Mesendoderm (in vitro differentiated cells): ENCODE results near the gene CFAP57.

Source experiments
- DNase-seq: peaks from one replicate; pipeline ENCODE4 v3.0.0; 2013
- H2AK5ac ChIP-seq: 2 replicates; pipeline ENCODE4 v1.6.1; 2013; ENCODE audit warnings: low read length, inconsistent platforms
- H2BK120ac ChIP-seq: 2 replicates; pipeline ENCODE4 v1.6.1; 2013; ENCODE audit warnings: low read depth, mild to moderate bottlenecking, low read length, moderate library complexity, mixed read lengths
- H2BK15ac ChIP-seq: replicated peaks from 2 replicates; pipeline ENCODE4 v1.6.1; 2013; ENCODE audit warnings: low read depth, mild to moderate bottlenecking, moderate library complexity
- H2BK5ac ChIP-seq: 2 replicates; pipeline ENCODE4 v1.6.1; 2013; ENCODE audit warnings: low read length, inconsistent platforms
- H3K18ac ChIP-seq: 2 replicates; pipeline ENCODE4 v1.6.1; 2013; ENCODE audit warnings: mild to moderate bottlenecking, low read length, mixed read lengths
- H3K23ac ChIP-seq: one replicate; pipeline ENCODE4 v1.6.1; 2013; ENCODE audit warnings: low read length
- H3K27ac ChIP-seq: 2 replicates; pipeline ENCODE4 v1.5.1; 2013; ENCODE audit warnings: low read depth, mild to moderate bottlenecking, inconsistent platforms, low read length, moderate library complexity
- H3K27me3 ChIP-seq: 2 replicates; pipeline ENCODE4 v1.6.1; 2013; ENCODE audit warnings: low read length, control low read depth, mild to moderate bottlenecking, inconsistent platforms; ENCODE audit not compliant: insufficient read depth, poor library complexity
- H3K36me3 ChIP-seq: 2 replicates; pipeline ENCODE4 v1.6.1; 2013; ENCODE audit warnings: low read length, inconsistent platforms; ENCODE audit not compliant: control insufficient read depth, insufficient read depth
- H3K4ac ChIP-seq: one replicate; pipeline ENCODE4 v1.6.1; 2013; ENCODE audit warnings: low read depth, mild to moderate bottlenecking, low read length, moderate library complexity
- H3K4me1 ChIP-seq: 2 replicates; pipeline ENCODE4 v1.6.1; 2013; ENCODE audit warnings: low read depth, low read length, inconsistent platforms; ENCODE audit not compliant: control insufficient read depth
- H3K4me2 ChIP-seq: 2 replicates; pipeline ENCODE4 v1.6.1; 2013; ENCODE audit warnings: low read length
- H3K4me3 ChIP-seq: 2 replicates; pipeline ENCODE4 v1.5.1; 2013; ENCODE audit warnings: mild to moderate bottlenecking, low read length
- H3K56ac ChIP-seq: one replicate; pipeline ENCODE4 v1.6.1; 2013; ENCODE audit warnings: low read length
- H3K79me1 ChIP-seq: 2 replicates; pipeline ENCODE4 v1.6.1; 2013; ENCODE audit warnings: low read length, inconsistent platforms
- H3K79me2 ChIP-seq: 2 replicates; pipeline ENCODE4 v1.6.1; 2013; ENCODE audit warnings: mild to moderate bottlenecking, low read length; ENCODE audit not compliant: control insufficient read depth, insufficient read depth
- H3K9ac ChIP-seq: 2 replicates; pipeline ENCODE4 v1.6.1; 2013; ENCODE audit warnings: low read length, inconsistent platforms
- H4K5ac ChIP-seq: one replicate; pipeline ENCODE4 v1.6.1; 2013; ENCODE audit warnings: low read length
- H4K8ac ChIP-seq: one replicate; pipeline ENCODE4 v1.6.1; 2013; ENCODE audit warnings: low read depth, mild to moderate bottlenecking, control low read depth, low read length, moderate library complexity
- WGBS: extraction: QIAGEN DNeasy Blood & Tissue Kit; methylation state at CpG from one replicate; pipeline ENCODE4 v1.1.7; 2013; ENCODE audit warnings: low lambda C conversion rate, missing lambda C conversion rate; ENCODE audit not compliant: insufficient coverage; ENCODE audit errors: extremely low coverage; 5-methylcytosine and 5-hydroxymethylcytosine counted together

The CFAP57 gene

GRCh38 chr1:43294761-43295160 is 122.6 kb downstream of the CFAP57 start:
- H3K79me1 ChIP-seq: no peaks in the 10 kb centered on the region
- no peak overlapping the region for H3K4me3 ChIP-seq
- no peak overlapping the region for H4K5ac ChIP-seq
- H3K4ac ChIP-seq: no peak overlapping the region
- H2BK120ac ChIP-seq: no peak overlapping the region
- no peak overlapping the region for H3K56ac ChIP-seq
- no peak overlapping the region for H3K4me2 ChIP-seq
- no peaks in the 10 kb centered on the region for H3K79me2 ChIP-seq
- no peak overlapping the region for H3K9ac ChIP-seq
- WGBS: no CpG with 5 or more reads among the region's 8 CpGs
- H3K18ac ChIP-seq: no peak overlapping the region
- H3K27me3 ChIP-seq: no peaks in the 10 kb centered on the region
- no peaks in the 10 kb centered on the region for H3K36me3 ChIP-seq
- H4K8ac ChIP-seq: no peak overlapping the region
- H3K23ac ChIP-seq: no peak overlapping the region
- H3K27ac ChIP-seq: no peak overlapping the region
- no peak overlapping the region for H2BK15ac ChIP-seq
- H3K4me1 ChIP-seq: no peaks in the 10 kb centered on the region
- H2BK5ac ChIP-seq: no peak overlapping the region
- DNase-seq: no peak
- no peak overlapping the region for H2AK5ac ChIP-seq

- Histone ChIP-seq H3K27ac (no peak overlapping the region), H2BK120ac (no peak overlapping the region), H3K56ac (no peak overlapping the region), H3K79me2 (no peaks in the 10 kb centered on the region), H4K5ac (no peak overlapping the region), H3K23ac (no peak overlapping the region), H3K18ac (no peak overlapping the region), H2BK5ac (no peak overlapping the region), H2BK15ac (no peak overlapping the region), H4K8ac (no peak overlapping the region), H3K4me3 (no peak overlapping the region), H3K27me3 (no peaks in the 10 kb centered on the region), H3K36me3 (no peaks in the 10 kb centered on the region), H3K4ac (no peak overlapping the region), H2AK5ac (no peak overlapping the region), H3K4me1 (no peaks in the 10 kb centered on the region), H3K79me1 (no peaks in the 10 kb centered on the region), H3K4me2 (no peak overlapping the region), H3K9ac (no peak overlapping the region)
- DNase-seq: no peak
- no CpG with 5 or more reads among the region's 1 CpG for WGBS
Observed at GRCh38 chr1:43296207-43296606, 124.1 kb downstream of the CFAP57 start.

- H3K23ac ChIP-seq: no peak overlapping the region
- H3K27me3 ChIP-seq: no peaks in the 10 kb centered on the region
- WGBS: no CpG with 5 or more reads among the region's 1 CpG
- no peaks in the 10 kb centered on the region for H3K79me1 ChIP-seq
- no peak overlapping the region for H3K4ac ChIP-seq
- no peak overlapping the region for H2AK5ac ChIP-seq
- H3K56ac ChIP-seq: no peak overlapping the region
- H3K4me2 ChIP-seq: no peak overlapping the region
- no peak overlapping the region for H4K8ac ChIP-seq
- H2BK120ac ChIP-seq: no peak overlapping the region
- no peak overlapping the region for H3K9ac ChIP-seq
- no peak overlapping the region for H3K27ac ChIP-seq
- H2BK5ac ChIP-seq: no peak overlapping the region
- no peaks in the 10 kb centered on the region for H3K79me2 ChIP-seq
- no peak overlapping the region for H4K5ac ChIP-seq
- no peaks in the 10 kb centered on the region for H3K4me1 ChIP-seq
- no peak overlapping the region for H3K18ac ChIP-seq
- H3K36me3 ChIP-seq: no peaks in the 10 kb centered on the region
- no peak overlapping the region for H3K4me3 ChIP-seq
- DNase-seq: no peak
- no peak overlapping the region for H2BK15ac ChIP-seq
Observed at GRCh38 chr1:43298055-43298454, 125.9 kb downstream of the CFAP57 start.

GRCh38 chr1:43299101-43299500 is 127.0 kb downstream of the CFAP57 start:
- Histone ChIP-seq H3K4me2 (no peak overlapping the region), H3K27me3 (no peaks in the 10 kb centered on the region), H3K4me1 (no peaks in the 10 kb centered on the region), H3K79me1 (no peaks in the 10 kb centered on the region), H3K4ac (no peak overlapping the region), H2BK5ac (no peak overlapping the region), H2BK120ac (no peak overlapping the region), H4K5ac (no peak overlapping the region), H3K79me2 (no peaks in the 10 kb centered on the region), H3K27ac (no peak overlapping the region), H3K9ac (no peak overlapping the region), H2AK5ac (no peak overlapping the region), H2BK15ac (no peak overlapping the region), H3K56ac (no peak overlapping the region), H3K23ac (no peak overlapping the region), H3K18ac (no peak overlapping the region), H3K36me3 (no peaks in the 10 kb centered on the region), H3K4me3 (no peak overlapping the region), H4K8ac (no peak overlapping the region)
- no peak for DNase-seq

GRCh38 chr1:43300378-43301094 is 128.4 kb downstream of the CFAP57 start, which contains the start of gene TIE1:
Gene TIE1 (plus strand): TSS chr1:43300982. CDS start chr1:43301072, 90 bp downstream.
- H4K8ac ChIP-seq: no peak within 1 kb of the TSS
- no peaks in the 10 kb centered on the region for H3K4me1 ChIP-seq
- no peak within 1 kb of the TSS for H2AK5ac ChIP-seq
- no peaks in the 10 kb centered on the region for H3K79me1 ChIP-seq
- H3K36me3 ChIP-seq: no peaks in the 10 kb centered on the region
- no peak within 1 kb of the TSS for H3K4me3 ChIP-seq
- no peak within 1 kb of the TSS for H3K23ac ChIP-seq
- H3K4ac ChIP-seq: no peak within 1 kb of the TSS
- H4K5ac ChIP-seq: no peak within 1 kb of the TSS
- no peak within 1 kb of the TSS for H2BK5ac ChIP-seq
- no peak within 1 kb of the TSS for H2BK15ac ChIP-seq
- no peak within 1 kb of the TSS for H3K56ac ChIP-seq
- no peak within 1 kb of the TSS for H2BK120ac ChIP-seq
- no CpG with 5 or more reads among the region's 10 CpGs for WGBS
- H3K79me2 ChIP-seq: no peaks in the 10 kb centered on the region
- no peak within 1 kb of the TSS for H3K27ac ChIP-seq
- no peak within 1 kb of the TSS for H3K4me2 ChIP-seq
- no peak within 1 kb of the TSS for H3K18ac ChIP-seq
- DNase-seq: no peak
- H3K27me3 ChIP-seq: no peaks in the 10 kb centered on the region
- H3K9ac ChIP-seq: no peak within 1 kb of the TSS

GRCh38 chr1:43302201-43302600 is 130.1 kb downstream of the CFAP57 start:
- H2BK120ac ChIP-seq: no peak overlapping the region
- H3K4ac ChIP-seq: no peak overlapping the region
- H3K27me3 ChIP-seq: no peaks in the 10 kb centered on the region
- no peak overlapping the region for H3K23ac ChIP-seq
- H3K79me1 ChIP-seq: no peaks in the 10 kb centered on the region
- H3K79me2 ChIP-seq: no peaks in the 10 kb centered on the region
- no peak for DNase-seq
- WGBS: no CpG with 5 or more reads among the region's 1 CpG
- no peak overlapping the region for H2AK5ac ChIP-seq
- no peaks in the 10 kb centered on the region for H3K36me3 ChIP-seq
- H3K4me2 ChIP-seq: no peak overlapping the region
- H3K4me1 ChIP-seq: no peaks in the 10 kb centered on the region
- H3K56ac ChIP-seq: no peak overlapping the region
- no peak overlapping the region for H3K18ac ChIP-seq
- H3K9ac ChIP-seq: no peak overlapping the region
- H3K27ac ChIP-seq: no peak overlapping the region
- no peak overlapping the region for H2BK15ac ChIP-seq
- H2BK5ac ChIP-seq: no peak overlapping the region
- no peak overlapping the region for H3K4me3 ChIP-seq
- no peak overlapping the region for H4K8ac ChIP-seq
- no peak overlapping the region for H4K5ac ChIP-seq
